GM18499 (cell line): Measurements from ENCODE around the gene MAGEB3.

Experiments used
- ATAC-seq: cut with Tn5 transposase; IDR thresholded peaks from one replicate; pipeline ENCODE4 v1.9.1; 2021; ENCODE audit warnings: moderate number of reproducible peaks; ENCODE audit not compliant: insufficient read depth, unreplicated experiment

Gene MAGEB3

DNA sequence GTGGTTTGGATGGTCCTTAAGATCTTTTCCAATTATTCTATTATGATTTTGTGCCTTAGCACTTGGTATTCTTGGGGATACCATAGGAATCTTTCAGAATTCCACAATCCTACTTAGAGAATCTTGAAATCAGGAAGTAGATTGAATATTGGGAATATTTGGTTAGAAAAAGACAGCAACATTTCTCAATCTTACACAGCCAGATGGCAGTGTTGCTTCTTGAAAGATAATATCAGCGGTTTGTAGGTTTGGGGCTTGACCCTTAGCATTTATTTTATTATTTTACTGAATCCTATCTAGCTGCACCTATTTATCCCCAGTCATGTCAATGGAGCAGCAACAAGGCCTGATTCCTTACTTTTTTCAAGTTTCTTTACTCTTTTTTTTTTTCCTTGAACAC is 45.0 kb downstream of the MAGEB3 start:
- no peak for ATAC-seq

DNA sequence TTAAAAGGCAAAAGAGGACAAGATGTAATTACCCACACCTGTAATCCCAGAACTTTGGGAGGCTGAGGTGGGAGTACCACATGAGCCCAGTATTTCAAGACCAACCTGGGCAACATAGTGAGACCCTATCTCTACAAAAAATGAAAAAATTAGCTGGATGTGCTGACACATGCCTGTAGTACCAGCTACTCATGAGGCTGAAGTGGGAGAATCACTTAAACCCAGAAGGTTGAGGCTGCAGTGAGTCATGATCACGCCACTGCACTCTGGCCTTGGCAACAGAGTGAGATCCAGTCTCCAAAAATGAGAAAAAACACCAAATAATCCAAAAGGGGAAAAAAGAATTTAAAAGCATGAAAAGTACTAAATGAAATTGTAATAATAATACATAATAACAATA is 47.9 kb downstream of the MAGEB3 start:
- no peak for ATAC-seq

DNA sequence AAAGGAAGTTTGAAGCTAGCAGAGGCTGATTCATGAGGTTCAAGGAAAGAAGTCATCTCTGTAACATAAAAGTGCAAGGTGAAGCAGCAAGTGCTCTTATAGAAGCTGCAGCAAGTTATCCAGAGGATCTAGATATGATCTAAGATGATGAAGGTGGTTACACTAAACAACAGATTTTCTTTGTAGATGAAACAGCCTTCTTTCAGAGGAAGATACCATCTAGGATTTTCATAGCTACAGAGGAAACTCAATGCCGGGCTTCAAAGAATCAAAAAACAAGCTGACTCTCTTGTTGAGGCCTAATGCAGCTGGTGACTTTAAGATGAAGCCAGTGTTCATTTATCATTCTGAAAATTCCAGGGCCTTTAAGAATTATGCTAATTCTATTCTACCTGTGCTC is 50.0 kb downstream of the MAGEB3 start:
- no peak for ATAC-seq

DNA sequence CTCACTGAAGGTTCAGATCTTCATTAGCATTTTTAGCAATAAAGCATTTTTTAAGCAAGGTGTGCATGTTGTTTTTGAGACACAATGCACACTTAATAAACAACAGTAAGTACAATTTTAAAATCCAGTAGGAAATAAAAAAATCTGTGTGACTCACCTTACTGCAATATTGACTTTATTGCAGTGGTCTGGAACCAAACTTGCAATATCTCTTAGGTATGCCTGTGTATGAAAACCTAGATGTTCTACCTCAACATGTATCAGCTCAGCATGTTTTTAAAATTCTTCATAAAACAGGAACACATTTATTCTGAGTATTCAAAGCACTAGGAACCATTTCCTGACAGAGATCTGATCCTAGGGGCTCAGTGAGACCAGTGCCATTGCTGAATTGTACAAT is 52.1 kb downstream of the MAGEB3 start:
- ATAC-seq: no peak

DNA sequence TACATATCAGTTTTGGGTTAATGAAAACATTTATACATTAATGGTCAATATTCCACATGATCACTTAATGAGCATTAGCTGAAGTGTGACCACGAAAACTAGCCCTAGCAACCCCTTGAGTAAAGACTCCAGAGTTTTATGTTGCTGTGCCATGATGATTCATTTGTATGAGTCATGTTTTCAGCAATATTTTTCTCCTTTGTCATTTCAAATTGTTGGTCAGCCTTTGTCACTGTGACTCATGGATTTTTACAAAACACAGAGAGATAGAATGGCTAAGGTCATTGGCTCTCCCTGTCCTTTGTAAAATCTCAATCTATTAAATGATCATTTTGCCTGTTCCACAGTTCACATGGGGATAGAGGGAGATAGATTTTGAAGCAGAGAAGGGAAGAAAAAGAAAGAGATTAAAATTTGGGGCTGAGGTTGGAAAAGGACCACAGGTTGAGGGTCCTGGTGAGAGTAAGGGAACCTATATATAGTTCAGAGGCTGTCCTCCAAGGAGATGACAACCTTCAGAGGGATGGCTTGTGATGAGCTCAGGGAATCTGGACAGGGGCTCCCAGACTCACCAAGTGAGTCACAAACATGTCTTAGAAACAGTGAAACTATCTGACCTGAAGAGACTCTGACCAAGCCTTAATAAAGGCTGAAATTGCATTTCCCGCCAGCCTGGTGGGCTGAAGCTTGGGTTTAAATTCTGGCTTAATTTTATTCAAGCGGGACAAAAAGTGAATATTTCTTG is 53.2 kb downstream of the MAGEB3 start:
- no peak for ATAC-seq
